ENCODE data around the gene ATRIP.

GRCh38 chr3:48416091-48416505, 30.4 kb upstream of the ATRIP start:
- TF ChIP-seq CTCF (IDR thresholded peaks at IDR 0.05) (no peak), POLR2A (IDR thresholded peaks at IDR 0.05) (no peak), EP300 (IDR thresholded peaks at IDR 0.05) (no peak)

Measured in upper lobe of left lung (tissue), 4 donors.